GM23338 (cell line): Measurements from ENCODE around the gene CDH12. TPM values are rescaled to one million over a fixed set of nuclear protein-coding genes. Genes with fewer than 3 reads are reported as not detected.

Experiments used
- ATAC-seq: fragments of 200-7000 bp; cut with Tn5 transposase; 3 replicates; pipeline ENCODE4 v1.9.1; 2020
- DNase-seq: peaks from one replicate; pipeline ENCODE4 v3.0.0-alpha.2; 2015; ENCODE audit warnings: low spot score
- H2AFZ ChIP-seq: fragments of 200-600 bp; sonication (generic); 2 replicates; pipeline ENCODE4 v1.8.0; 2016; ENCODE audit warnings: antibody characterized with exemption, mild to moderate bottlenecking, moderate library complexity
- H3F3A ChIP-seq: fragments of 200-600 bp; sonication (generic); replicated peaks from 2 replicates; pipeline ENCODE4 v1.8.0; 2017; ENCODE audit warnings: antibody characterized with exemption, mixed run types, low read depth
- H3K27ac ChIP-seq: fragments of 200-600 bp; sonication (generic); 2 replicates; pipeline ENCODE4 v1.6.1; 2016; ENCODE audit warnings: low read depth
- H3K27me3 ChIP-seq: fragments of 200-600 bp; sonication (generic); 2 replicates; pipeline ENCODE4 v1.8.0; 2016; ENCODE audit warnings: mild to moderate bottlenecking, mixed run types, moderate library complexity; ENCODE audit not compliant: insufficient read depth
- H3K36me3 ChIP-seq: fragments of 200-600 bp; sonication (generic); 2 replicates; pipeline ENCODE4 v1.8.0; 2016; ENCODE audit warnings: mild to moderate bottlenecking; ENCODE audit not compliant: insufficient read depth
- H3K4me1 ChIP-seq: fragments of 200-600 bp; sonication (generic); 2 replicates; pipeline ENCODE4 v1.8.0; 2016; ENCODE audit warnings: mild to moderate bottlenecking, moderate library complexity; ENCODE audit not compliant: insufficient read depth
- H3K4me2 ChIP-seq: fragments of 200-600 bp; sonication (generic); 2 replicates; pipeline ENCODE4 v1.7.1; 2017; ENCODE audit warnings: mixed run types
- H3K4me3 ChIP-seq: fragments of 200-600 bp; sonication (generic); 2 replicates; pipeline ENCODE4 v1.6.1; 2016; ENCODE audit warnings: mixed run types
- H3K79me2 ChIP-seq: fragments of 200-600 bp; sonication (generic); replicated peaks from 2 replicates; pipeline ENCODE4 v1.8.0; 2017; ENCODE audit warnings: mild to moderate bottlenecking; ENCODE audit not compliant: insufficient read depth
- H3K9me2 ChIP-seq: fragments of 200-600 bp; sonication (generic); 2 replicates; pipeline ENCODE4 v1.8.0; 2017; ENCODE audit not compliant: insufficient read depth
- H4K20me1 ChIP-seq: fragments of 200-600 bp; sonication (generic); replicated peaks from 2 replicates; pipeline ENCODE4 v1.8.0; 2017; ENCODE audit warnings: mild to moderate bottlenecking; ENCODE audit not compliant: insufficient read depth
- H3K27ac Mint-ChIP-seq: 2 replicates; pipeline ENCODE4 v1.8.0; 2020; ENCODE audit warnings: inconsistent platforms, mild to moderate bottlenecking, moderate library complexity, mixed read lengths
- H3K27me3 Mint-ChIP-seq: 3 replicates; pipeline ENCODE4 v1.8.0; 2022; ENCODE audit warnings: low read depth, mild to moderate bottlenecking, moderate library complexity, mixed read lengths, inconsistent platforms; ENCODE audit not compliant: insufficient read depth, poor library complexity
- H3K36me3 Mint-ChIP-seq: 3 replicates; pipeline ENCODE4 v1.8.0; 2021; ENCODE audit warnings: low read depth, mild to moderate bottlenecking, inconsistent platforms, moderate library complexity, mixed read lengths
- H3K4me1 Mint-ChIP-seq: 3 replicates; pipeline ENCODE4 v1.8.0; 2020; ENCODE audit warnings: mild to moderate bottlenecking, inconsistent platforms, mixed read lengths
- H3K4me3 Mint-ChIP-seq: 3 replicates; pipeline ENCODE4 v1.8.0; 2021; ENCODE audit warnings: moderate library complexity, mild to moderate bottlenecking, inconsistent platforms, mixed read lengths
- H3K9me3 Mint-ChIP-seq: 3 replicates; pipeline ENCODE4 v1.8.0; 2020; ENCODE audit warnings: moderate library complexity, mild to moderate bottlenecking, inconsistent platforms, mixed read lengths
- JUNB ChIP-seq: IDR thresholded peaks from one replicate; pipeline ENCODE4 v1.6.1; 2016; ENCODE audit warnings: antibody characterized with exemption; ENCODE audit not compliant: unreplicated experiment
- STAT1 ChIP-seq: IDR thresholded peaks from one replicate; pipeline ENCODE4 v1.6.1; 2016; ENCODE audit warnings: antibody characterized with exemption; ENCODE audit not compliant: unreplicated experiment
- polyA plus RNA-seq: library from polyadenylated mRNA; unstranded; fragments of >200 nt; fragmentation: Nextera tagmentation; extraction: Ambion mirVana; gene quantifications from 2 replicates; pipeline ENCODE4 v1.2.1, GENCODE V29; 2016
- total RNA-seq: library from RNA; depleted of rRNA; stranded (reverse); fragments of >200 nt; shearing (Covaris generic); gene quantifications from 2 replicates; pipeline ENCODE4 v1.2.3, GENCODE V29; 2014
- TF ChIP-seq, protein P1 (sequence below), 2 experiments: fragments of 200-600 bp in 1 of 2; sonication (generic) in 1 of 2; conservative IDR thresholded peaks; 2 replicates each; pipeline versions ENCODE4 v1.5.1 to v1.6.1; 2016 to 2017; ENCODE audit warnings: antibody characterized with exemption in 2 of 2, low read depth in 2 of 2, mild to moderate bottlenecking in 2 of 2, moderate library complexity in 1 of 2
- TF ChIP-seq, protein P2 (sequence below): fragments of 250-450 bp; sonication (Bioruptor Pico); IDR thresholded peaks from 2 replicates; pipeline ENCODE4 v1.5.0; 2020; ENCODE audit warnings: mild to moderate bottlenecking, moderate library complexity

The CDH12 gene
- total and polyA plus RNA-seq, 2 experiments from 2014 or later = not detected

DNA sequence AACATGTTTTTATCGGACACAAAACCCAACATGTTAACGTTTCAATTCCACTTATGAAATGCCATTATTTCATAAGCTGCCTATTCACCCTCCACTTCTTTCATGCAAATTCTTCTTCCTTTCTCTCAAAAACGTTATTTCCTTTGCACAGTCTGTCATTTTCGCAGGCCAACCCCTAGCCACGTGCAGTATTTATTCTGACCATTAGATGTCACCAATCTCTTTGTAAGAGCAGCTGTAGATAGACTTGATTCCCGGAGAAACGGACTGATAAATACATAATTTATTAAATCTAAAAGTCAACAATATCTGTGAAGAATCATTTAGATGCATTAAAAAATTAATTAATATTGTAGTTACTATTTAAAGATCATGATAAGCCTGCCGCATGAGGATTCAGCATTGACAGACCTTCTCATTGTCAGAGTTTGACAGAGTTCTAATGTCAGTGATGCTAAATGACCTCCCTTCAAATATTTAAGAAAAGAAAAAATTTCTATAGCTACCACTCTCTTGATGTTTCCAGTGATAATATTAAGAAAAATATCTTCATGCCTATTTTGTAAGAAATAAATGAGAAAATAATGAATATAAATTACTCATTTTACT lies 933.6 kb downstream of the CDH12 start:
- DNase-seq = peak; percentile 66
- Histone ChIP-seq H4K20me1 (no peaks in the 10 kb centered on the region), H3K4me2 (no peak overlapping the region), H3K4me3 (no peak overlapping the region), H2AFZ (no peak overlapping the region), H3K27ac (no peak overlapping the region), H3K79me2 (no peaks in the 10 kb centered on the region), H3K27me3 (no peaks in the 10 kb centered on the region), H3K9me2 (no peaks in the 10 kb centered on the region), H3K36me3 (no peaks in the 10 kb centered on the region), H3K4me1 (peaks cover 9% of the 10 kb centered on the region; the same call in 1 of the 2 replicates), H3F3A (no peaks in the 10 kb centered on the region)
- no peak overlapping the region for H3K27ac Mint-ChIP-seq
- TF ChIP-seq, protein P1, sequence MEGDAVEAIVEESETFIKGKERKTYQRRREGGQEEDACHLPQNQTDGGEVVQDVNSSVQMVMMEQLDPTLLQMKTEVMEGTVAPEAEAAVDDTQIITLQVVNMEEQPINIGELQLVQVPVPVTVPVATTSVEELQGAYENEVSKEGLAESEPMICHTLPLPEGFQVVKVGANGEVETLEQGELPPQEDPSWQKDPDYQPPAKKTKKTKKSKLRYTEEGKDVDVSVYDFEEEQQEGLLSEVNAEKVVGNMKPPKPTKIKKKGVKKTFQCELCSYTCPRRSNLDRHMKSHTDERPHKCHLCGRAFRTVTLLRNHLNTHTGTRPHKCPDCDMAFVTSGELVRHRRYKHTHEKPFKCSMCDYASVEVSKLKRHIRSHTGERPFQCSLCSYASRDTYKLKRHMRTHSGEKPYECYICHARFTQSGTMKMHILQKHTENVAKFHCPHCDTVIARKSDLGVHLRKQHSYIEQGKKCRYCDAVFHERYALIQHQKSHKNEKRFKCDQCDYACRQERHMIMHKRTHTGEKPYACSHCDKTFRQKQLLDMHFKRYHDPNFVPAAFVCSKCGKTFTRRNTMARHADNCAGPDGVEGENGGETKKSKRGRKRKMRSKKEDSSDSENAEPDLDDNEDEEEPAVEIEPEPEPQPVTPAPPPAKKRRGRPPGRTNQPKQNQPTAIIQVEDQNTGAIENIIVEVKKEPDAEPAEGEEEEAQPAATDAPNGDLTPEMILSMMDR (conservative IDR thresholded peaks at IDR 0.05; ENCODE audit: low read depth in 2 of 2) = peak; percentile 81 to 97
- no peak for TF ChIP-seq JUNB
- H3K27me3 Mint-ChIP-seq = no peaks in the 10 kb centered on the region
- no peaks in the 10 kb centered on the region for H3K36me3 Mint-ChIP-seq
- no peak overlapping the region for H3K4me3 Mint-ChIP-seq
- no peaks in the 10 kb centered on the region for H3K9me3 Mint-ChIP-seq
- peak; percentile 72 for ATAC-seq
- peaks cover 7% of the 10 kb centered on the region; the same call in 2 of the 3 replicates for H3K4me1 Mint-ChIP-seq

DNA sequence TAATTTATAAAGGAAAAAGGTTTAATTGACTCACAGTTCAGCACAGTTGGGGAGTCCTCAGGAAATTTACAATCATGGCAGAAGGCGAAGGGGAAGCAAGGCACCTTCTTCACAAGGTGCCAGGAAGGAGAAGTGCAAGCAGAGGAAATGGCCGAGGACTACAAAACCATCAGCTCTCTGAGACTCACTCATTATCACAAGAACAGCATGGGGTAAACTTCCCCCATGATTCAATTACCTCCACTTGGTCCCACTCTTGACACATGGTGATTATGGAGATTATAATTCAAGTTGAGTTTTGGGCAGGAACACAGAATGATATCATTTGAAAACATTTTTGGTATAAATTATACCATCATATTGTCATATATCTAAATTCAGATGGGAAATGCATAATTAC lies 934.7 kb downstream of the CDH12 start:
- no peak overlapping the region for H3K27ac ChIP-seq
- Mint-ChIP-seq H3K27ac (peak overlapping the region; percentile 41; the same call in 1 of the 2 replicates), H3K9me3 (no peaks in the 10 kb centered on the region), H3K4me3 (no peak overlapping the region), H3K4me1 (peaks cover 7% of the 10 kb centered on the region; the same call in 2 of the 3 replicates), H3K36me3 (no peaks in the 10 kb centered on the region), H3K27me3 (no peaks in the 10 kb centered on the region)
- H3K27me3 ChIP-seq = no peaks in the 10 kb centered on the region
- no peaks in the 10 kb centered on the region for H4K20me1 ChIP-seq
- DNase-seq (no peak), ATAC-seq (no peak)
- H3K4me3 ChIP-seq = no peak overlapping the region
- no peaks in the 10 kb centered on the region for H3F3A ChIP-seq
- TF ChIP-seq STAT1 = no peak
- TF ChIP-seq, protein P2, sequence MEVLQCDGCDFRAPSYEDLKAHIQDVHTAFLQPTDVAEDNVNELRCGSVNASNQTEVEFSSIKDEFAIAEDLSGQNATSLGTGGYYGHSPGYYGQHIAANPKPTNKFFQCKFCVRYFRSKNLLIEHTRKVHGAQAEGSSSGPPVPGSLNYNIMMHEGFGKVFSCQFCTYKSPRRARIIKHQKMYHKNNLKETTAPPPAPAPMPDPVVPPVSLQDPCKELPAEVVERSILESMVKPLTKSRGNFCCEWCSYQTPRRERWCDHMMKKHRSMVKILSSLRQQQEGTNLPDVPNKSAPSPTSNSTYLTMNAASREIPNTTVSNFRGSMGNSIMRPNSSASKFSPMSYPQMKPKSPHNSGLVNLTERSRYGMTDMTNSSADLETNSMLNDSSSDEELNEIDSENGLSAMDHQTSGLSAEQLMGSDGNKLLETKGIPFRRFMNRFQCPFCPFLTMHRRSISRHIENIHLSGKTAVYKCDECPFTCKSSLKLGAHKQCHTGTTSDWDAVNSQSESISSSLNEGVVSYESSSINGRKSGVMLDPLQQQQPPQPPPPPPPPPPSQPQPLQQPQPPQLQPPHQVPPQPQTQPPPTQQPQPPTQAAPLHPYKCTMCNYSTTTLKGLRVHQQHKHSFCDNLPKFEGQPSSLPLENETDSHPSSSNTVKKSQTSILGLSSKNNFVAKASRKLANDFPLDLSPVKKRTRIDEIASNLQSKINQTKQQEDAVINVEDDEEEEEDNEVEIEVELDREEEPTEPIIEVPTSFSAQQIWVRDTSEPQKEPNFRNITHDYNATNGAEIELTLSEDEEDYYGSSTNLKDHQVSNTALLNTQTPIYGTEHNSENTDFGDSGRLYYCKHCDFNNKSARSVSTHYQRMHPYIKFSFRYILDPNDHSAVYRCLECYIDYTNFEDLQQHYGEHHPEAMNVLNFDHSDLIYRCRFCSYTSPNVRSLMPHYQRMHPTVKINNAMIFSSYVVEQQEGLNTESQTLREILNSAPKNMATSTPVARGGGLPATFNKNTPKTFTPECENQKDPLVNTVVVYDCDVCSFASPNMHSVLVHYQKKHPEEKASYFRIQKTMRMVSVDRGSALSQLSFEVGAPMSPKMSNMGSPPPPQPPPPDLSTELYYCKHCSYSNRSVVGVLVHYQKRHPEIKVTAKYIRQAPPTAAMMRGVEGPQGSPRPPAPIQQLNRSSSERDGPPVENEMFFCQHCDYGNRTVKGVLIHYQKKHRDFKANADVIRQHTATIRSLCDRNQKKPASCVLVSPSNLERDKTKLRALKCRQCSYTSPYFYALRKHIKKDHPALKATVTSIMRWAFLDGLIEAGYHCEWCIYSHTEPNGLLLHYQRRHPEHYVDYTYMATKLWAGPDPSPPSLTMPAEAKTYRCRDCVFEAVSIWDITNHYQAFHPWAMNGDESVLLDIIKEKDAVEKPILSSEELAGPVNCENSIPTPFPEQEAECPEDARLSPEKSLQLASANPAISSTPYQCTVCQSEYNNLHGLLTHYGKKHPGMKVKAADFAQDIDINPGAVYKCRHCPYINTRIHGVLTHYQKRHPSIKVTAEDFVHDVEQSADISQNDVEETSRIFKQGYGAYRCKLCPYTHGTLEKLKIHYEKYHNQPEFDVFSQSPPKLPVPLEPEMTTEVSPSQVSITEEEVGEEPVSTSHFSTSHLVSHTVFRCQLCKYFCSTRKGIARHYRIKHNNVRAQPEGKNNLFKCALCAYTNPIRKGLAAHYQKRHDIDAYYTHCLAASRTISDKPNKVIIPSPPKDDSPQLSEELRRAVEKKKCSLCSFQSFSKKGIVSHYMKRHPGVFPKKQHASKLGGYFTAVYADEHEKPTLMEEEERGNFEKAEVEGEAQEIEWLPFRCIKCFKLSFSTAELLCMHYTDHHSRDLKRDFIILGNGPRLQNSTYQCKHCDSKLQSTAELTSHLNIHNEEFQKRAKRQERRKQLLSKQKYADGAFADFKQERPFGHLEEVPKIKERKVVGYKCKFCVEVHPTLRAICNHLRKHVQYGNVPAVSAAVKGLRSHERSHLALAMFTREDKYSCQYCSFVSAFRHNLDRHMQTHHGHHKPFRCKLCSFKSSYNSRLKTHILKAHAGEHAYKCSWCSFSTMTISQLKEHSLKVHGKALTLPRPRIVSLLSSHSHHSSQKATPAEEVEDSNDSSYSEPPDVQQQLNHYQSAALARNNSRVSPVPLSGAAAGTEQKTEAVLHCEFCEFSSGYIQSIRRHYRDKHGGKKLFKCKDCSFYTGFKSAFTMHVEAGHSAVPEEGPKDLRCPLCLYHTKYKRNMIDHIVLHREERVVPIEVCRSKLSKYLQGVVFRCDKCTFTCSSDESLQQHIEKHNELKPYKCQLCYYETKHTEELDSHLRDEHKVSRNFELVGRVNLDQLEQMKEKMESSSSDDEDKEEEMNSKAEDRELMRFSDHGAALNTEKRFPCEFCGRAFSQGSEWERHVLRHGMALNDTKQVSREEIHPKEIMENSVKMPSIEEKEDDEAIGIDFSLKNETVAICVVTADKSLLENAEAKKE = peak; percentile 41; the same call in 1 of the 2 replicates
- no peaks in the 10 kb centered on the region for H3K9me2 ChIP-seq
- no peaks in the 10 kb centered on the region for H3K79me2 ChIP-seq
- H3K4me1 ChIP-seq = peaks cover 9% of the 10 kb centered on the region; the same call in 1 of the 2 replicates
- no peak overlapping the region for H2AFZ ChIP-seq
- no peak overlapping the region for H3K4me2 ChIP-seq
- H3K36me3 ChIP-seq = no peaks in the 10 kb centered on the region
